HG02981 (cell line): ENCODE data around the gene TRIO.

Source experiments
- ATAC-seq: cut with Tn5 transposase; IDR thresholded peaks from one replicate; pipeline ENCODE4 v1.9.1; 2021; ENCODE audit warnings: mild to moderate bottlenecking, moderate library complexity; ENCODE audit not compliant: unreplicated experiment

Gene TRIO

GRCh38 chr5:14281746-14282181 lies 138.6 kb downstream of the TRIO start:
- peak; percentile 77 for ATAC-seq

- no peak for ATAC-seq
Measured at GRCh38 chr5:14283139-14283538, 140.0 kb downstream of the TRIO start.

GRCh38 chr5:14284392-14285148 lies 141.4 kb downstream of the TRIO start:
- no peak for ATAC-seq

GRCh38 chr5:14286007-14286406 lies 142.9 kb downstream of the TRIO start:
- ATAC-seq: no peak

- ATAC-seq: peak; percentile 88
Measured at GRCh38 chr5:14286574-14287421, 143.7 kb downstream of the TRIO start.

- no peak for ATAC-seq
Measured at GRCh38 chr5:14292766-14293658, 149.9 kb downstream of the TRIO start.

GRCh38 chr5:14295610-14296009 lies 152.5 kb downstream of the TRIO start:
- no peak for ATAC-seq

GRCh38 chr5:14296533-14297331 lies 153.6 kb downstream of the TRIO start:
- no peak for ATAC-seq

- no peak for ATAC-seq
Measured at GRCh38 chr5:14297697-14298096, 154.6 kb downstream of the TRIO start.

GRCh38 chr5:14298126-14298847 lies 155.1 kb downstream of the TRIO start:
- ATAC-seq: no peak

GRCh38 chr5:14299666-14300065 lies 156.5 kb downstream of the TRIO start:
- ATAC-seq: no peak

GRCh38 chr5:14301186-14301585 lies 158.0 kb downstream of the TRIO start:
- ATAC-seq: no peak

GRCh38 chr5:14302330-14302729 lies 159.2 kb downstream of the TRIO start:
- no peak for ATAC-seq

- no peak for ATAC-seq
Measured at GRCh38 chr5:14305045-14305444, 161.9 kb downstream of the TRIO start.

- no peak for ATAC-seq
Measured at GRCh38 chr5:14306329-14306815, 163.2 kb downstream of the TRIO start.

- ATAC-seq: no peak
Measured at GRCh38 chr5:14308384-14309154, 165.4 kb downstream of the TRIO start.

- ATAC-seq: no peak
Measured at GRCh38 chr5:14309199-14309598, 166.1 kb downstream of the TRIO start.

- no peak for ATAC-seq
Measured at GRCh38 chr5:14309878-14310531, 166.9 kb downstream of the TRIO start.
